GM18870 (cell line): Measurements from ENCODE around the gene ECE2.
A peak's percentile ranks its signal among the peaks of the same experiment; 100 is the strongest.

Source experiments
- ATAC-seq: cut with Tn5 transposase; IDR thresholded peaks from one replicate; pipeline ENCODE4 v1.9.1; 2021; ENCODE audit warnings: moderate library complexity; ENCODE audit not compliant: unreplicated experiment

Gene ECE2

DNA sequence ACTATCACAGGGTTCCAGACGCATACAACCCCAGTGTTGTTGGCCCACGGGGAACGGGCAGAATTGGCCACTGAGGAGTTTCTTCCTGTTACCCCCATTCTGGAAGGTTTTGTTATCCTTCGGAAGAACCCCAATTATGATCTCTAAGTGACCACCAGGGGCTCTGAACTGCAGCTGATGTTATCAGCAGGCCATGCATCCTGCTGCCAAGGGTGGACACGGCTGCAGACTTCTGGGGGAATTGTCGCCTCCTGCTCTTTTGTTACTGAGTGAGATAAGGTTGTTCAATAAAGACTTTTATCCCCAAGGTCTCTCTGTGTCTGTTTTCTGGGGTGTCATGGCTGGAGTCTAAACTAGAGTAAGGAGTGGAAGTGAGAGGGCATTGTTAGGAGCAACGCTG is 32.9 kb downstream of the ECE2 start:
- no peak for ATAC-seq

DNA sequence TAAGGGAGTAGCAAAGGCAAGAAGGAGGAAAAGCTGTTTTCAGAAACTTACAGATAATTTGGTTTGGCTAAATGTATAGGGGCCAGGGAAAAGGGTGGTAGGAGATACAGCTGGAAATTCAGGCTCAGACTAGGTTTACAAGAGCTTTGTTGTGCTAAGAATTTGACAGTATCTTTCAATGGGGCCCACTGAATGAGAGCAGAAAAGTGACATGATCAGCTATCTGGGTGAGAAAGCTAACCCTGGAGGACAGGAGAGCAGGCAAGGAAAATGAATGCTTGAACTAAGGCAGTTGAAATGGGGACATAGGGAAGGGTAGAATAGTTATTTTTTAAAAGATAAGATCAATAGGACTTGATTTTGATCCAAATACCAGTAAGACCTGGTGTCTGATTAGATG is 35.8 kb downstream of the ECE2 start:
- ATAC-seq, result no peak

DNA sequence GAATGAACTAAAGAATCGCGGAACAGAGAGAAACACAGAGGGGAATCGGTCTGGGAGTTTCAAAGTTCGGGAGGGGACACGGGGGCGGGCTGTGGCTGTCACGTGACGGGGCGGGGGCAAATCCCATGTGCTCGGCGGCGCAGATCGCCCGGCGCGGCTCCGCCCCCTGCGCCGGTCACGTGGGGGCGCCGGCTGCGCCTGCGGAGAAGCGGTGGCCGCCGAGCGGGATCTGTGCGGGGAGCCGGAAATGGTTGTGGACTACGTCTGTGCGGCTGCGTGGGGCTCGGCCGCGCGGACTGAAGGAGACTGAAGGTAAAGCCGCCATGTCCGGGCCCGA is 38.5 kb downstream of the ECE2 start, which contains the start of gene EIF4G1:
EIF4G1 (plus strand) TSS at position 244 of the 337 bp plus-strand sequence. CDS start 1,191 bp downstream, outside the sequence.
- ATAC-seq, result peak; percentile 72

DNA sequence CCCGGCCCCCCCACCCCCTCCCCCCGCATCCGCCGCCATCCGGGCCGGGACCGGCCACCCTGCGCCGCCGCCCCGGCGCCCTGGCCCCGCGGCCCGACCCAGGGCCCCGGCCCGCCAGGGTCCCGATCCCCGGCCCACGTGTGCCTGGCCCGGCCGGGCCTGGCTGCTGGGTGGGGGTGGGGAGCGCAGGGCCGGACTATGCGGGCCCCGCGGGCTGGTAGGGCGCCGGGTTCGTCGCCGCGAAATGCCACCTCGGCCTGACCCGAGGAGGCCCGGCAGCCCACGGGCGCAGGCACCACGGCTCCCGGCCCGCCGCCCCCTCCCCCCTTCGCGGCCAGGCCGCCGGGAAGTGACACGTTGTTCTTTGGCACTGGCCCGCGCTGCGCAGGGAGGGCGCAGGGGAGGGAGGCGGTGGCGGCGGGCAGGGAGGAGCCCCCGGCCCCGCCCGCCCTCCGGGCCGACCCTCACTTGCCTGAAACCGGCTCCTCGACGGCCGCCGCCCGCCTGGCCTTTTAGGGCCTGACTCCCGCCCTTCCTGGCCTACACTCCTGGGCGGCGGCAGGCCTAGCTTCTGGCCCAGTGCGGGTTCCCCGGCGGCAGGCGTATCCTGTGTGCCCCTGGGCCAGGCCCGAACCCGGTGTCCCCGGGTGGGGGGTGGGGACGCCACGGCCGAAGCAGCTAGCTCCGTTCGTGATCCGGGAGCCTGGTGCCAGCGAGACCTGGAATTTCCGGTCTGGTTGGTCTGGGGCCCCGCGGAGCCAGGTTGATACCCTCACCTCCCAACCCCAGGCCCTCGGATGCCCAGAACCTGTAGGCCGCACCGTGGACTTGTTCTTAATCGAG is 39.1 kb downstream of the ECE2 start:
- ATAC-seq, result peak; percentile 10

- ATAC-seq, result no peak
Observed at GRCh38 chr3:184315543-184315867, 39.7 kb downstream of the ECE2 start.

- no peak for ATAC-seq
Observed at GRCh38 chr3:184315871-184316661, 40.2 kb downstream of the ECE2 start.

GRCh38 chr3:184316792-184317191 is 41.0 kb downstream of the ECE2 start:
- ATAC-seq, result no peak

GRCh38 chr3:184317201-184317600 is 41.4 kb downstream of the ECE2 start:
- ATAC-seq, result no peak

DNA sequence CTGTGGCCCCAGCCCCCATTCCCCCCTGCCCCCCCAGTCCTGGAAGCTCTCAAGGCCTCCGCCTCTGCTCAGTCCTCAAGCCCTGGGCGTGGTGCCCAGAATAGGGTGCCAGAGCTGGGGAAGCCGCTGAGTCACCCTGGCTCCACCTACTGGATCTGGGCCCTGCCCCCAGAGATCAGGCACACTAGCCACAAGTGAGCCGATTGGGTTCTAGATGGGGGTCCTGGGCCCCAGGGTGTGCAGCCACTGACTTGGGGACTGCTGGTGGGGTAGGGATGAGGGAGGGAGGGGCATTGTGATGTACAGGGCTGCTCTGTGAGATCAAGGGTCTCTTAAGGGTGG is 44.3 kb downstream of the ECE2 start:
- no peak for ATAC-seq

GRCh38 chr3:184321666-184322065 is 45.8 kb downstream of the ECE2 start:
- ATAC-seq, result no peak

DNA sequence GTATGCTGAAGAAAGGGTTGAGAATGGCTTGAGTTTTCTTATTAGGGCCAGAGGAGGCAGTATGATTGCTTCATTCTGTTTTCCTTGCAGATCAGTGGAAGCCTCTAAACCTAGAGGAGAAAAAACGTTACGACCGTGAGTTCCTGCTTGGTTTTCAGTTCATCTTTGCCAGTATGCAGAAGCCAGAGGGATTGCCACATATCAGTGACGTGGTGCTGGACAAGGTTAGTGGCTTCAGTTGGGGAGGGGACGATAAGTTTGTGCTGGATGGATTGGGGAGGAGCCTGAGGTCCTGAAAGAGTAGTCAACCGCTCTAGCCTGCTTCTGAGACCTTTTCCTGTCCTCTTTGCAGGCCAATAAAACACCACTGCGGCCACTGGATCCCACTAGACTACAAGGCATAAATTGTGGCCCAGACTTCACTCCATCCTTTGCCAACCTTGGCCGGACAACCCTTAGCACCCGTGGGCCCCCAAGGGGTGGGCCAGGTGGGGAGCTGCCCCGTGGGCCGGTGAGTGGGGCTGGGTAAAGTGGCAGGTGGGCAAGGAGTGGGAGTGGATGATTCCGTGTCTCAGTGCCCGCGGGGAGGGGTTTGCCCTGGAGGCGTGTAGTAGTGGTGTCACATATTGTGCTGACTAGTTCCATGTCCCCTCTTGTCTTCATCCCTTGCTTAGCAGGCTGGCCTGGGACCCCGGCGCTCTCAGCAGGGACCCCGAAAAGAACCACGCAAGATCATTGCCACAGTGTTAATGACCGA is 47.1 kb downstream of the ECE2 start:
- no peak for ATAC-seq

- no peak for ATAC-seq
Observed at GRCh38 chr3:184323696-184324095, 47.9 kb downstream of the ECE2 start.

DNA sequence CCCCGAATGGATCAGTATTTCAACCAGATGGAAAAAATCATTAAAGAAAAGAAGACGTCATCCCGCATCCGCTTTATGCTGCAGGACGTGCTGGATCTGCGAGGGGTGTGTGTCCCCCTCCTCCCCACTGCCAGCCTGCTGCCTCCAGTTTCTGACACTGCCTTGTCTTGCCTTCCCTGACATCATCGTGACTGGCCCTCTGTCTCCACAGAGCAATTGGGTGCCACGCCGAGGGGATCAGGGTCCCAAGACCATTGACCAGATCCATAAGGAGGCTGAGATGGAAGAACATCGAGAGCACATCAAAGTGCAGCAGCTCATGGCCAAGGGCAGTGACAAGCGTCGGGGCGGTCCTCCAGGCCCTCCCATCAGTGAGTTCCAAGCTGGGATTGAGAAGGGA is 49.4 kb downstream of the ECE2 start:
- ATAC-seq, result no peak

- no peak for ATAC-seq
Observed at GRCh38 chr3:184325715-184326369, 50.0 kb downstream of the ECE2 start.

- ATAC-seq, result no peak
Observed at GRCh38 chr3:184327171-184327570, 51.3 kb downstream of the ECE2 start.

- ATAC-seq, result no peak
Observed at GRCh38 chr3:184328516-184328915, 52.7 kb downstream of the ECE2 start.

DNA sequence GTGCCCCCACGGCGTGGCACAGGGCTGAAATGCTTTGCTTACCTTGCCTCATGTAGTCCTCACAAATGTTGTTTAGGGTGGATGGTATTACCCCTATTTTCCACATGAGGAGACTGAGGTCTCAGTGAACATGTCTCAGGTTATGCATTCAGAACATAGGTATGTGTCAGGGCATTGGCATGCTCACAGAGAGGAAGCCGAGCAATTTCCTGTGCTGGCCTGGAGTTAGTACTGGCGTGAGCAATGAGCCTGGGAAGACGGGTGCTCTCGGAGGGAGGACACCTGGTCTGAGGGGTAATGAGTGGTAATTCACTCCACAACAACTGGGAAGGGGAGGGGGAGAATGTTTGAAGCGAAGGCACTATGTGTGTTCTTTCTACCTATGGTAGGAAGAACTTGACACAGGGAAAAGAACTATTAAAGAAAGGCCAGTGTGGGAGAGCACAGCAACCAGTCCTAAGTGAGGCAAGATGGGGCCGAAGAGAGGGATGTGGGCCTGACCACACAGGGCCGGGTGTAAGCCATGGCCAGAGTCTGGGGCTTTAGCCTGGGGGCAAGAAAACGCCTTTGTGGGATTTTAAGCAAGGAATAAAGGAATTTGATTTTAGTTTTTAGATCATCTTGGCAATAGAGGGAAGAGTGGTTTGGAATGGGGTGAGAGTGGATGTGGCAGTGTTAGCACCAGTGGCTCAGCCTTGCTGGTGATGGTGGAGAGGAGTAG is 56.7 kb downstream of the ECE2 start:
- ATAC-seq, result no peak

- ATAC-seq, result no peak
Observed at GRCh38 chr3:184333190-184333589, 57.4 kb downstream of the ECE2 start.

- ATAC-seq, result no peak
Observed at GRCh38 chr3:184333700-184334099, 57.9 kb downstream of the ECE2 start.

- no peak for ATAC-seq
Observed at GRCh38 chr3:184334470-184335158, 58.8 kb downstream of the ECE2 start.
